Stimulated activated naive CD8-positive, alpha-beta T cell treated with anti-CD3 and anti-CD28 coated beads, Interleukin-15, Interleukin-2, amounts not matched to agents 100 U/mL and 50 U/mL, for 24 hours (primary cell): ENCODE results near the gene ARHGEF17.
"Not testable (repeated sequence)": the region's sequence is repeated elsewhere in the genome, so short reads cannot be mapped to it uniquely, and the experiment has no call there.

Experiments used
- ATAC-seq: fragments of 150-1000 bp; cut with Tn5 transposase; one replicate; pipeline ENCODE4 v1.10.0; 2021
- DNase-seq: peaks from one replicate; pipeline ENCODE4 v3.0.0; 2021

The ARHGEF17 gene

GRCh38 chr11:73273222-73273895 is 34.7 kb upstream of the ARHGEF17 start:
- ATAC-seq, result no peak
- DNase-seq, result no peak

GRCh38 chr11:73274191-73274590 is 33.9 kb upstream of the ARHGEF17 start:
- not testable (repeated sequence) for ATAC-seq, DNase-seq

DNA sequence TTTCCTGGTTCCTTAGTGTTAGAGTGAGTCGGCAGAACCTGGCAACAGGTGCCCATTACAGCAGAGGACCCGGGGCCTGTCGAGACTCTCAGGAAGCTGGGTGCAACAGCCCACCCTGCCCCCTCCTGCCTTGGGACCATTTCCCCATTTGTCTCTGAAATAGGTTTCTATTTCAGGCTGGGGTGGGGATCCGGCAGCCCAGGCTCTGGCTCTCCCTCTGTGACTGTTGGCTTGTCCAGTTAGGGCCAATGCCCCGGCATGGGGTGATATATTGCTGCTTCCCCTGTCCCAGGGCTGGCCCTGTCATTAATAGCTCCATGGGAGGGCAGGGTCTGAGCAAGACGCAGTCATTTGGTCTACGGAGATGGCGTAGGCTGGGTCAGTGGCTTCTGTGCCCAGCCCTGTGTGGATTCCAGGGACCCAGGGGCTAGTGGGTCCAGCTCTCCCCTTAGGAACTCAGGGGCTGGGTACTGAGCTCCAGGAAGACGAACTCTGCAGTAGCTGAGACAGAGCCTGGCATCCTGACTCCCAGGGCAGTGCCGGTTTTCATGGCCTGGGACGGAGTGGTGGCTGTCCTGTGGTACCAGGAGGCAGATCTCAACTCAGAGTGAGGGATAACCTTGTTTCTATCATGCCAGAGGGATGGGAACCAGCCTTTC is 33.2 kb upstream of the ARHGEF17 start:
- ATAC-seq (no peak), DNase-seq (no peak)

DNA sequence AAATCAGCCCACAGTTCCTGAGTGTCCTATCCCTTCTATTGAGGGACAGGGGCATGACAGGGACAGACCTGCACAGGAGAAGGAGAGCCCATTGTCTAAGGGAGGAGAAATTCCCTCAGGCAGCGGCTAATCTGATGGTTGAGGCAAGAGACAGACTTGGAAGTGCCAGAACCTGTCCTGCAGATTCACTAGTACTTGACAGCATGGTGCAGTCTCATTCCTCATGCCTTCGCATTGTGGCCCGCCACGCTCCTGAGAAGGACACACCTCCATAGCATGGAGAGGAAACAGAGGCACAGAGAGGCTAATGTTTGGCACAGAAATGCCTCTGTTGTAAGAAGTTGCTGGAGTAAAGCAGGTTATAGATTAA is 32.7 kb upstream of the ARHGEF17 start:
- ATAC-seq, result no peak
- DNase-seq, result no peak

DNA sequence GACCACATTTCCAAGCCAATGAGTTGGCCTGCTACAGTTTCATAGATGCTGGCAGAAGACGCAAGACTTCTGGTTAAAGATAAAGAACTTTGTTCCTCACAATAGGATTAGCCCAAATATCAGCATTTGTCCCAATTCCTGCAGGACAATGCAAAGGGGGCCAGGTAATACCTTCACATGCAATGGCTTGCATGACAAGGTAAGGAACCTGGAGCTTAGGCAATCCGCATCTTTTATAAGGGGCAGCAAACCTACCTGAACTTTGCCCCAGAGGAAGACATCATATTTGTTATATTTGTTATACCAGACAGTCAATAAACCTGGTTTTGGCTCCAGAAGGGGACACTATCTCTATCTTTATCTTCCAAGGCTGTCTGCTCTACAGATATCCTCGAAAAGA is 30.6 kb upstream of the ARHGEF17 start:
- ATAC-seq (no peak), DNase-seq (no peak)

DNA sequence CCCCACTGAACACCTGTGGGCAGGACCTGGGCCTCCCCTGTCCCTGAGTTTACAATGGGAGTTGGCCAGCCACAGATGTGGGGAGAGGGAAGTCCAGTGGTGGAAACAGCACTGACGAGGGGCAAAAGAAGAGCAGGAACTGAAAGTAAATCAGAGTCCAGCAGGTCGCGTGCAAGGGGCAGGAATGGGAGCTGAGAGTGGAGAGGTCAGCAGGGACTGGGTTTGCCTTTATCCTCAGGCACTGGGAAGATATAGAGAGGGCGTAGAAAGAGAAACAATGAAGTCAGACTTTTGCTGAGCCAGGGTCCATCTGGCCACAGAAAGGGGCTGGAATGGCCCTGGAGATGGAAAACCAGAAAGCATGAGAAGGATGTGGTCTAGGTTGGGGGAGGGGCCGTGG is 27.4 kb upstream of the ARHGEF17 start:
- DNase-seq, result no peak
- no peak for ATAC-seq

DNA sequence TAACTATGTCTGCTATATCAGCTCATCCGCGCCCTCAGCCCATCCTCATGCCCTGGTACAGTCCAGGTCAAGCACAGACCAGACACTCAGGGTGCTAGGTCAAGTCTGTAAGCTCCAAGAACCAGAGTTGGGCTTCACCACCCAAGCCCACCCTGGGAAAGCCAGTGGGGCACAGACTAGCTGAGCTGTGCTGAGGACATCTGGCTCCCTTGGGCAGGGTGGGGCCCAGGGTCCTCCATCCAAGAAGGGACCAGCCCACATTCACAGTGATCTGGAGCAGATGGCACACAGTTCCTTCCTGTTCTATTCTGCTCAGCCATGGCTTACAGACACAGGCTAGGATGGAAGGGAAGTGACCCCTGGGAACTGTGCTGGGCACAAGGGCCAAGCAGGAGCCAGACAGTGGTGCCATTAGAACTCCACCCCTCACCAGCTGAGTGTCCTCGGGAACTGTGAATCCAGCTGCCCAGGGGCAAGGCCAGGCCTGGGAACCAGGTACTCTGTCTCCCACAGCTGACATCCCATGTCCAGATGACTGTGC is 26.8 kb upstream of the ARHGEF17 start:
- ATAC-seq, result no peak
- no peak for DNase-seq

- DNase-seq, result no peak
- ATAC-seq, result no peak
Observed at GRCh38 chr11:73281796-73282660, 26.0 kb upstream of the ARHGEF17 start.

DNA sequence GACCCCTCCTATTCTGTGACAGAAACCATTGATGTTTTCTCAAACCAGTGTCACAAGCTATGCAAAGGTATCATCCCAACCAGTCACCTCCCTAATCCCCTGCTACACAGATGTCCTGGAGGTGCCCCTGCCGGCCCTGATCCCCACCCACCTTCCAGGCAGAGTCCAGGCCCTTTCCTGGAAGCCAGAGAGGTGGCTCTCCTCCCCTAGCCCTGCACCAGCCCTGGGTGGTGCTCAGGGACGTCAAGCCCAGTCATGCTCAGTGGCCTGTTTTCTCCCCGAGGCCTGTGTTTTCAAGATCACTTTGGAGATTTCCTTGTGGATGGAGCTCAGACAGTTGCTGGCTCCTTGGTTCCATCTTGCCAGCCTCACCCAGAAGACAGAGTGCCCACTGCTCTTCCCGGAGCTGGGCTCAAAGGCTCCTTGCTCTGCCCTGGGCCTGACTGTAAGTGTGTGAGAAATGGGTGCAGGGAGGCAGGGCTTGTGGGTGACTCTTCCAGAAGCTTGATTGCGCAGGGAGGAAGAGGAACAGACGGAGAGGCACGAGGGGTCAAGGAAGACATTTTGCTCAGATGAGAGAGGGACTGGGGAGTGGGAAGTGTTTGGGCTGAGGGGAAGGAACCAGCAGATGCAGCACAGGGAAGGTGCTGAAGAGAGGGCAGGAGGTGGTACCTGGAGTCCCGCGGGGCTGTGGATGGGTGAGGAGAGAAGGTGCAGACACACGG is 24.6 kb upstream of the ARHGEF17 start:
- ATAC-seq (no peak), DNase-seq (no peak)

DNA sequence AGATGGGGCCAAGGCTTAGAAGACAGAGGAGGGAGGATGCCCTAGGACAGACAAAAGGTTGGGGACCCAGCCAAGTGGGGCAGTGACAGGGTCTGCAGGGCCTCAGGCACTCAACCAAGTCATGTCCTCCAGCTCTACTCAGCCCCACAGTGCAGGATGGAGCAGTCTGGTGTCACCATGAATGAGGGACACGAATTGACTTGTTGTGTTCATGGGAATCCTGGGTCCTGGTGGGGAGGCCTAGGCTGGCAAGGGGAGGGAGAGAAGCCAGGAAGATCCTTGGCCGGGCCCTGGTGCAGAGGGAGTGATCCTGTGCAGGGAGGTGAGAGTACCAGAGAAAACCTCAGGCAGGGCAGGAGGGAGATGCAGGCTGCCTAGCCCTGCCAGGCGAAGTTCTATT is 24.0 kb upstream of the ARHGEF17 start:
- no peak for ATAC-seq
- DNase-seq, result no peak

- ATAC-seq (no peak), DNase-seq (no peak)
Observed at GRCh38 chr11:73285721-73286120, 22.4 kb upstream of the ARHGEF17 start.

GRCh38 chr11:73286240-73286810 is 21.8 kb upstream of the ARHGEF17 start:
- no peak for DNase-seq

GRCh38 chr11:73287400-73288101 is 20.5 kb upstream of the ARHGEF17 start:
- no peak for DNase-seq
- ATAC-seq, result no peak

More at GRCh38 chr11:73286240-73286810, 21.8 kb upstream of the ARHGEF17 start:
- ATAC-seq, result no peak

GRCh38 chr11:73288192-73288872 is 19.7 kb upstream of the ARHGEF17 start:
- DNase-seq, result no peak
- ATAC-seq, result peak; percentile 10

- DNase-seq (peak; percentile 72), ATAC-seq (peak; percentile 72)
Observed at GRCh38 chr11:73288873-73289707, 19.0 kb upstream of the ARHGEF17 start.

GRCh38 chr11:73290536-73290935 is 17.5 kb upstream of the ARHGEF17 start:
- ATAC-seq (no peak), DNase-seq (no peak)

DNA sequence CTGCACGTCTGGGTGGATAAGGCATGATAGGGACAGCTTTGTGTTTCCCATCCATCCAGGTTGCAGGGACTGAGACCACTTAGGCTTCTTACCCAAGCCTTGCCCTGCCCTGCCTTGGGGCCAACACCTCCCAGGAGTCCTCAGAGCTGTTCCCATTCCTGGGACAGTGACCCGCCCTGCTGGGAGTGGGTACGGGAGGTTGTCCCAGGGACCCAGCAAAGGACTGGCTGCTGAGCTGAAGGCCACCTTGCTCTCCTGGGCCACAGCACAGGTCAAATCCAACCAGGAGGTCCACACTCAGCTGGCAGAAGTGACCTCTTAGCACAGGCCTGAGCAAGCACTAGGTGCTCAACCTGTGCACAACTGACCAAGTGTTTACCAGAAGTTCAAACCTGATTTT is 16.9 kb upstream of the ARHGEF17 start:
- ATAC-seq, result no peak
- DNase-seq, result no peak

GRCh38 chr11:73291781-73292524 is 16.1 kb upstream of the ARHGEF17 start:
- ATAC-seq, result no peak
- DNase-seq, result no peak

DNA sequence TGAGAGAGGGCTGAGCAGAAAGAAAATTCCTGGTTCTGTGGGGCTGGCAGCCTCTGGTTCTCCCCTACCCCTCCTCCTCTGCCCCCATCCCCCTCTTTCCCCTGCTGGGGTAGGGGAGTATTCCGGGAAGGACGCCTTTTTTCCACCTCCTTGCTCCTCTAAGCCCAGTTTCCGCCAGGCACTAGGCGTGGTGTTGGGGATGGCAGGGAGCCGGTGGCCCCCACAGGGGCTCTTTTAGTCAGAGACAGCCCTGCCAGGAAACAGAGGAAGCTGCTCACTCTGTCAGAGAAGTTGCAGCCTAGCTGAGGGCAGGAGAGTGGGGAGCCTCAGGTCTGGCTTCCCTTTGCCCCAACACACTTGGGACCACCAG is 15.6 kb upstream of the ARHGEF17 start:
- no peak for DNase-seq
- ATAC-seq, result no peak
